B cell (primary cell): Measurements from ENCODE around the gene CCDC8.

Experiments used
- CTCF ChIP-seq: fragments of 200-600 bp; IDR thresholded peaks from one replicate; pipeline ENCODE4 v1.8.0; 2022; ENCODE audit warnings: antibody characterized with exemption, mild to moderate bottlenecking
- EZH2 ChIP-seq: IDR thresholded peaks from 2 replicates; pipeline ENCODE4 v1.6.1; 2012; ENCODE audit warnings: borderline replicate concordance, low read depth, mild to moderate bottlenecking, moderate library complexity, low read length; ENCODE audit not compliant: insufficient read depth, poor library complexity, severe bottlenecking

- TF ChIP-seq EZH2 (no peak), CTCF (no peak)
Measured at GRCh38 chr19:46423188-46423587, 9.8 kb upstream of the CCDC8 start.
